Activated CD8-positive, alpha-beta memory T cell treated with anti-CD3 and anti-CD28 coated beads, Interleukin-2, amount 50 U/mL, for 1 hour (primary cell): ENCODE results near the gene MAFF.

Source experiments
- DNase-seq: peaks from one replicate; pipeline ENCODE4 v3.0.0-alpha.2; 2020; ENCODE audit errors: extremely low read depth

The MAFF gene

DNA sequence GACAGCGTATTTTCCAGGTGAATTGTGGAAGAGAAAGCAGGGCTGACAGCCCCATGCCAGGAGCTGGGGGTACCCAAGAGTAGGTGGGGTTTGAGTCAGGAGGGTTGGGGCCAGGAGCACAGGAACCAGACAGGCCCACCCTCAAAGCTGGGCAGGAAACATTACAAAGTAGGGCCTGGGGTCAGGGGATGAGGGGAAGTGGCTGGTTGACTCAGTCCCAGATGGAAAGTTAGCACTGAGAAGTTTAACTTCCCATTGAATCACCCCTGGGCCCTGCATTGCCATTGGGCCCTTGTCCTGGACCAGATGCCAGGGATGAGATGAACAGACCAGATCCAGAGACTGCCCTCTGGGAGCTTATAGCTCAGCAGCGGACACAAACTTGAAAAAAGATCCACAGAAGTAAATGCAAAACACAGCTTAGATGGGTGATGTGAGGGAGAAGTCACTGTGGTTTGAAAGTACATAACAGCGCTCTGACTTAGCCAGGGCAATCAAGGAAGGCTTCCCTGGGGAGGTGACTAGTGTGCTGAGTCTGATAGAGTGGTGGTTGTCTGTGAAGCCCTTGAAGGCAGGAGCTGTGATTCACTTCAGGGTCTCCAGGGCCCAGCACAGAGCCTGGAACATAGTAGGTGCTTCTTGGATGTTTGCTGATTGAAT lies 2.2 kb downstream of the MAFF start:
- DNase-seq: no peak

DNA sequence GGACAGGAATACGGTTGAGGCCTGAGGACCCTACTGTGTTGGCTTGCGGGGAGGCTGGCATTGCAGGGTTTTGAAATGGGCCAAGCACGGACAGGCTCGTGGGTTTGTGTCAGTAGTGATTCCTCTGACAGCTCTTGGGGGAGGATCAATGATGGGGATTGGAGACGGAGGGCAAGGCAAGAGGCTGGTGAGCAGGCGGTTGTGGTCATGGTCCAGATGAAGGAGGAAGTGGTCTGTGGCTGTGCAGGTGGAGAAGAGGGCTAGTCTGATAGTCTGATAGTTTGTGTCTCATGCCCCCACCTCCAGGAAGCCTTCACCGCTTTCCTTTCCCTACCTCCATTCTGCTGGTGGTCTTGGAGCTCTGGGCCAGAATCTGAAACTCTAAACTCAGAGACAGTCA lies 3.0 kb downstream of the MAFF start:
- DNase-seq: no peak

DNA sequence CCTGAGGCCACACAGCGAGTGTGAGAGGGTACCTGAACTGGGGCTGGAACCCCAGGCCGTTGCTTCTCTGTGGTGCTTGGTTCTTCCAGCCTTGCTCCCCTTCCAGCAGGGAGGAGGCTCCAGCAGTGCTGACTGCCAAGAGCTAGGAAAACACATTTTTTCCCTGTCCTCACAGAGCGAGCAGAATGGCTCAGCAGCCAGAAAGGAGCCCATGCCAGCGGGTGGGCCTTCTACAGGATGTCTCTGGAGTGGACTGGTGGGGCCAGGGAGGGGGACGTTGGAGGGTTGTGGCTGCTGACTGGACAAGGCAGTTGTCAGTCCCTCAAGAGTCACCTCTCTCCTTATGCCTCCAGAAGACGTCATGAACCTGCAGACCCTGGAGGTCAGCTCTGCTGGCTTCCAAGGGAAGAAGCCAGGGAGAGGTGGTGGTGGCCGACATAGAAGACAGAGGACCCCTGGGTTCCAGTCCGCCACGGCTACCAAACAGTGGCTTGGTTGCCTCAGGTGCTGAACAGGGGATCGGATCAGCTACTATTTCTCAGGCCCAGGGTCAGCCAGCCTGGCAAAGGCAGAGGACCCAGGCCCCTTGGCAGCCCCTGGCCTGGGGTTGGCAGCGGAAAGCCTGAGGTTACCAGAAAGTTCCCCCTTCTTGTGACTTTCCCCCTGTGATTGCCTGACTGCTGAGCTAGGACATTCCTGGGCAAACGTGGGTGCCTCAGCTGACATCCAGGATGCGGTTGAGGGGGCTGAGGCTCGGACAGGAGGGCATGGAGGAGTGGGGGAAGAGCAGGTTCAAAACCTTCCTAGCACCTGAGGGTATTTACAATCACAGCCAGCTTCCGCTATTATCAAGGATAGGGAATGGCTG lies 3.7 kb downstream of the MAFF start:
- no peak for DNase-seq

DNA sequence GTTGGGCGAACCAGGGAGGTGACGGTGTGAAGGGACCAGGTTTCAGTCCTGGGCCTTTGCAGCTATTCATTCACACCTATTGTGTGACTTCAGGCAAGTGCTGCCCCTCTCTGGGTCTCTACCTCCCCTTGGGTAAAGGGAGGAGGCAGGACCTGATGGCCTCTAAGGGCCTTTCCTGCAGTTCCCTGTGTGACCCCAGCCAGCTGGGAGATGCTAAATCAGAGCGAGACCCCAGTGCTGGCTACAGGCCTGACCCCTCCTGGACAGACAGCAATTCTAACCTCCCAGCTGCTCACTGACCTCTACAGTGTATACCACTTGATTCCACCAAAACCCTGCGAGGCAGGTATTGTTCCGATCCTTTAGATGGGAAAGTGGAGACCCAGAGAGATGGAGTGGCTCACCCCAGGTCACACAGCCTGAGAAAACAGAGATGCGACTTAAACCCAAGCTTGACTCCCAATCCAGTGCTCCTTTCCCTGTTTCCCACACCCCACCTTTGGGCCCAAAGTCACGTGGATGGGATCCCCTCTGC lies 6.2 kb downstream of the MAFF start:
- DNase-seq: no peak

DNA sequence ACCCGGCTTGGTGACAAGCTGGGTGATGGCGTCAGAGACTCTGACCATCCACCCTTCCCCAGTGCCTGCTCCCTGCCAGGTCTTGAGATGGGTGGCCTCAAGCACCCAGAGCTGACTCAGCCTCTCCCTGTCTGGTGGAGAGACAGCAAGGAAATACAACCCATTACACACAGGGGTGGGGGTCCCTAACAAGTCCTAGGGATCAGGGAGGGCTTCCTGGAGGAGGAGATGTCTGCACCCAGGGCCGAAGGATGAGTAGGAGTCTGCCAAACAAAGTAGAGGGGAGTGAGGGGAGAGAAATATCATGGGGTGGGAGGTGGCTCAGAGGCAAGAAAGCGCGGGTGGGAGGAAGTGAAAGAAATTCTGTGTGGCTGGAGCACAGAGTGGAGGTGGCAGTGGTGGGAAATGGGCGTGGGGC lies 6.8 kb downstream of the MAFF start:
- no peak for DNase-seq

DNA sequence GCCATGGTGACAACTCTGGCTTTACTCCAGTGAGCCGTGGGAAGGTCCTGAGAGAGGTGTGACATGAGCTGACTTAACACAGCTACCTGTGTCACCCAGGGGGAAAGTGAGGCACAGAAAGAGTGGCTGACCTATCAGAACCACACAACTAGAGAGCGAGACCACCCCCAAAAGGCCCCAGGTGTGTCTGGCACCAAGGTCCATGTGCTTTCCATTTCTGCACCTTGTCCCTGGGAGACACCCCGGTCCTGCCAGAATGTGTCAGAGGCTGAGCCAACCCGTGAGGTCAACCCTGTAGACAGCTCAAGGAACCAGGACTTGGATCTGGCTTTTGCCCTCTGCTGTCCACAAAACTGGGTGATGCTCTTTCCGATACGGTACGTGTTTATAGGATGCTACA lies 9.8 kb downstream of the MAFF start:
- no peak for DNase-seq

DNA sequence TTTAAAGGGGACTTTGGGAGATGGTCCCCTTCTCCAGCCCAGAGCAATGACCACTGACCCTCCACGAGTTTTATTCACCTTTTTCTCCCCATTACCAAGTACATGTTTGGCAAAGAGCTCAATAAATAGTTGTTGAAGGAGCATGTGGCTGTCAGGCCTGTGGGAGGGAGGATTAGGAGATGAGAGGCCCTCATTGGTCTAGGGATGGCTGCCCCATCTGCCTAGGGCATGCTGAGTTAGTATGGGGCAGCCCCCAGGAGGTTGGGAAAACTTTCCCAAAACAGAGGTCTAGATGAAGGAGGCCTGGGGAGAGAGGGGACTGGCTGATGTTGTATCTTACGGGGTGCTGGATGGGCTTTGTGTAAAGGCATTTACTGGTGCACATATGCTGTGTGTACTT lies 10.6 kb downstream of the MAFF start:
- DNase-seq: no peak

DNA sequence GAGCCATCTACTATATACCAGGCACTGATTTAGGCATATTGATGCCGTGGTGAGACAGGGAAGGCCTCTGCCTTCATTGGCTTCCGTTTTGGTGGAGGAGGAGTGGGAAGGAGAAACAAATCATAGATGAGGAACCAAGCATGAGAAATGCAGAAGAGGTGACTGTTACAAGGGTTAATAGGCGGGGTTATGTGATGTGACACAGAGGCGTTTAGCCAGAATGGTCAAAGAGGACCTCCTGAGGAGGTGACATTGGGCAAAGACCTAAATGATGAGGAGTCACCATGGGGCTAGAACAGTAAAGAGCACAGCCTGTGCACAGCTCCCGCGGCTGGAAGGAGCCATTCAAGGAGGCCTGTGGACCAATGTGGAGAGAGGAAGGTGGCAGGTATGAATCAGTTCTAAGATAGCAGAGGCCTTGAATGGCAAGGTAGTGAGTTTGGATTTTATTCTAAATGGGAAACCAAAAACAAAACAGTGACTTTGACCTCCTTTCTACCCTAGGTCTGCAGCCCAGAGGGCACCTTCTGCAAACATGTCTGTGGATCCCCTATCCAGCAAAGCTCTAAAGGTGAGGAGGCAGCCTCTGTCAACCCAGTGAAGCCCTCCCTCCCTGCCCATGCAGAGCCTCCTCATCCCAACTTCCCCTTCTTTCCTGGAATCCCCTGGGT lies 11.7 kb downstream of the MAFF start:
- DNase-seq: no peak

DNA sequence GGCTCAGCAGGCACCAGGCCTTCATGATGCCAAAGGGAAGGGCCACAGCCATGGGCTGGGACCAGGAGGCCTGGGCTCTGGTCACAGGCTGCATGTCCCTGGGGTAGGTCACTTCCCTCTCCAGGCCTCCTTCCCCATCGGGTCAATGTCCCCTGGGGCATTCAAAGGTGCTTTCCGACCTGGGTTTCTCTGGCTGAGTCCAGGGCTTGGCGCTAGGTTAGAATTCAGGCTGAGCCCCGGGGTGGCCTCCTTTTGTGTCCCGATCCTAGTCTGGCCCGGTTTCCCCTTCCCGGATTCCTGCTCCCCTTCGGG lies 12.2 kb downstream of the MAFF start:
- DNase-seq: no peak

DNA sequence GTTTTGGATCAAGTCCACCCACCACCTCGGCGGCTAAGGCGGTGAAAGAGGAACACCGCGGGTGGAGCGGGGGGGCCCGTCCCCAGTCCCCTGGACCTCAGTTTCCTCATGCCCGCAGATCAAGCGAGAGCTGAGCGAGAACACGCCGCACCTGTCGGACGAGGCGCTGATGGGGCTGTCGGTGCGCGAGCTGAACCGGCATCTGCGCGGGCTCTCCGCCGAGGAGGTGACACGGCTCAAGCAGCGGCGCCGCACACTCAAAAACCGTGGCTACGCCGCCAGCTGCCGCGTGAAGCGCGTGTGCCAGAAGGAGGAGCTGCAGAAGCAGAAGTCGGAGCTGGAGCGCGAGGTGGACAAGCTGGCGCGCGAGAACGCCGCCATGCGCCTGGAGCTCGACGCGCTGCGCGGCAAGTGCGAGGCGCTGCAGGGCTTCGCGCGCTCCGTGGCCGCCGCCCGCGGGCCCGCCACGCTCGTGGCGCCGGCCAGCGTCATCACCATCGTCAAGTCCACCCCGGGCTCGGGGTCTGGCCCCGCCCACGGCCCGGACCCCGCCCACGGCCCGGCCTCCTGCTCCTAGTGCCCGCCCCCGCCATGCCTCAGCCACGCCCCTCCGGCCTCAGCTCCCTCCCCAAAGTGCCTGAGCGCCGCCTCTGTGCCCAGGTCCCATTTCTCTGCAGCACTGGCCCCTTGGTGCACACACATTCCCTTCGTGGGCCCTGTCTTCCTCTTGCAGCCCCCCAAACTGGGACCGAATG lies 12.7 kb downstream of the MAFF start:
- DNase-seq: no peak

DNA sequence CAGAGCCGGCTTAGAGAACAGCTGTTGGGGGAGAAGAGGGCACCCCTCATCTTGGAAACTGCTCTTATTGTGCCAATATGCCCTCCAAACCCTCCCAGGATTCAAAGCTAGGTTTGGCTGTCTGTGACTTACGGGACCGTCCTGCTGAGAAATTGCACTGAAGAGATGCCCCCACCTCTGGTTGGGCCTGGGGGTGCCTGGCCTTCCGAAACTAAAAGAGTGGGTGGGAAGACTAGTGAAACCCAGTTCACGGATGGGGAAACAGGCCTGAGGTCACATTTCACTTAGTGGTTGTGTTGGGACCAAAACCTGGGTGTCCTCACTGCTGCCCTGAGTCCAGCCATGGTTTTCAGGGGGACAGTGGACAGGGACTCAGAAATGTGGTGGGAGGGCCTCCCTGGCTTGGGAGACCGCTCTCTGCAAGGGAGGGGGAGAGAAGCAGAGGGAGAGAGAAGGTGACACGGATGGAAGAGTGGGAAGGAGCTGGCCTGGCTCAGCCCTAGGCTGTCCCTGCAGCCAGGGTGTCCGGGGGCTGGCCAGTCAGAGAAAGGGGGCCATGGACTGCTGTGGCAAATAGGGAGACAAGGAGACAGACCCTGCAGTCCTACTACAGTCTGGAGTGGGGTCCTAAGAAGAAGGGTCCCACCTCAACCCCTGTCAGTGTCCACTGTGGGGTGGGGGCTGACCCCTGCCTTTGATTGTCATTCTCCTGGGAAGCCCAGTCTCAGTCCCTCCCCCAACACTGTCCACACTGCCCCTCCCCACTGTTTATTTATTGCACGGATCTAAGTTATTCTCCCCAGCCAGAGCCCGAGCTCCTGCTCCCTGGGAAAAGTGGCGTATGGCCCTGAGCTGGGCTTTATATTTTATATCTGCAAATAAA lies 13.6 kb downstream of the MAFF start:
- DNase-seq: no peak

DNA sequence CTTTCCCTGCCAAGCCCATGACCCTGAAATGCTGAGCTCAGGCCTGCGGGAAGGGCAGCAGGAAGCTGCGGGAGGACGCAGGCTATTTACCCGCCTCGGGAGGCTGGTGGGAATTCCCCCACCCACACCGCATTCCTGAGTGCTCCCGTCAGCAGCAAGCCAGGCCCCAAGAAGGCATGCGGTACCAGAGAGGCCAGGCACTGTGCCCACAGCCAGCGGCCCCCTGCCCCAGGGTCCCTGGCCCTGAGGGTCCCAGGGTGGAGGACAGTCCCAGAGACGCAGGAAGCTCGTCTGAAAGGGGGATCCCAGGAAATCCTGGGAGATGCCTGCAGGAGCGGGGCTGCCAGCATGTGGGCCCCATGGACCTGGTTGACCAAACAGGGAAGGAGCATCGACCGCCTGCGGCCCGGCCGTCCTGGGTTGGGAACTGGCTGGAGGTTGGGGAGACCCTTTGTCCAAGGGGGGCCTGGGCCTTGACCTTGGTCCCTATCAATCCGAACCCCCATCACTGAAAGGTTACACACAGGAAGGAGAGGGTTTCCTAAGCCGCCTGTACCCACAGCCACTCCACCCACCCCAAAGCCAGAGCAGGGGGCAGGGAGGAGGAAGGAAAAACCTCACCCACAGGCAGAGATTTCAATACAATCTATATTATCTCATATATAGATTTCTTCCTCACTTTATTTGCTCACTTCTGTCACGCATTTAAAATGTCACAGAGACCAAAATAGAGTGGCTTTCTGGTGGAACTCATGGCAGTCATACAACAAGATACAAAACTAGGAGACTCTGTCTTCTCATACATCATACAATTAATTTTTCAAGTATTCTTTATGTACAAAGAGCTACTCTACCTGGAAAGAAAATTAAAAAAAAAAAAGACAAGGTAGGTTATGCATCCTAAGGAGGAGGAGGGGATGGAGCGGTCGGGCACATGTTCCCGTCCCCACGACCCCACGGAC lies 17.1 kb downstream of the MAFF start:
- DNase-seq: no peak

DNA sequence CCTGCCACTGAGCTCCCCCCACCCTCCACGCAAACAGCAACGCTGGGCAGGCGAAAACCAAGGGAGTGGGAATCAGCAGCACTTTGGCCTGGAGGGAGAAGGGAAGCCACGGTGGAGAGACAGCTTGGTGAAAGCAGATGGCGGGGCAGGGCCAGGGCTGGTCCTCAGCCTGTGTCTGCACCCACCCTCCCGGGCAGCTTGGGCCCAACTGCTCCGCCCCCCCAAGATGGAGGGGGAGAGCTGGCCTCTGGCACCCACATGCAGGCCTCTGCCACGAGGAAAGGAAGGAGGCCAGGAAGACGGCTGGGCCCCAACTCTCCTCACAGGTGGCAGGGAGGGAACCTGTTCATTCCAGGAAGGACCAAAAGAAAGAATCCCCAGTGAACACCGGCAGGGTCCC lies 17.8 kb downstream of the MAFF start:
- DNase-seq: no peak

DNA sequence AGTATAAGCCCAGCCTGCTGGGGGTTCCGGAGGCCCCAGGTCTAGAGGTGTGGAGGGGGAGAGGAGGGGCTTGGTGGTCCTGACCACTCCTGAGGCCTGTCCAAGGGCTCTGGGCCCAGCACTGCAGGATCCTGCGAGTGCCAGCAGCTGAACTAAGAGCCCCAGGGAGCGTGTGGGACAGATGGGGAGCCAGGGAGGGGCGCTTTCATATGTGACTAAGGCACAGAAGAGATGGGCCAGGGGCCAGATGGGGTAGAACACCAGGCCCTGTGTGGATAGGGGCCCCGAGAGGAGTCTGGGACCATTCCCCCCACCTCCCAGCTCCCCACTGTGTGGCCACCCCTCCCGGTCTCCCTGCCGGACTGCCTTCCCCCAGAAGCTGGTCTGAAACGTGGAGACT lies 18.4 kb downstream of the MAFF start:
- no peak for DNase-seq

DNA sequence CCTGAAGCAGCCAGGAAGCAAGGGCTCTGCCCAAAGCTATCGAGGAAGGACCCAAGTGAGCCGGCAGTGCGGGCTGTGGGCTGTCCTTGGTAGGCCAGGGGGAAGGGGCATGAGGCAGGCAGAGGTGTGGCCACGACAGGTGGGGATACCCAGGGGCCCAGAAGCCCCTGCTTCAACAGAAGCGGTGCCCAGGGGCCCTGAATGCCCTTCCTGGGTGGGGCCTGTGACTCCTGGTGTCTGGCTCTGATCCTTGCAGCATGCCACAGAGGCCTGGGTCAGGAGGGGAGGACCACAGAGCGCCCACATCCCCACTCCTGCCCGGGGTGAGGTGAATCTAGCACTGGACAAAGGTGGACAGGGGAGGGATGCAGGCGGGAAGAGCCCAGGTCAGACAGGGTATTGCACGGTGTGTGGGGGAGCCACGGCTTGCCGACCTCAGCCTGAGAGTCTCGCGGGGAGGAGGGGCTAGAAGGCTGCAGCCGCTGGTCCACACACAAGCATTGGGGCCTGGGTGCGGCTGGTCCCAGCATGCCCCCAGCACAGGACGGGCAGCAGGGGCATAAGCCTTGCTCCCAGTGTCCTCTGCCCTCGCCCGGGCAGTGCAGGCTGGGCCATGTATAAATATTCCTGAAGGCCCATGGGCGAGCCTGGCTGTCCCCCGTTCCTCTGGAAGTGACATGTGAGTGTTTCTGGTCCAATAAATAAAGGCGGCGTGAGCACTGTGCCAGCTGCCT lies 19.0 kb downstream of the MAFF start:
- no peak for DNase-seq

DNA sequence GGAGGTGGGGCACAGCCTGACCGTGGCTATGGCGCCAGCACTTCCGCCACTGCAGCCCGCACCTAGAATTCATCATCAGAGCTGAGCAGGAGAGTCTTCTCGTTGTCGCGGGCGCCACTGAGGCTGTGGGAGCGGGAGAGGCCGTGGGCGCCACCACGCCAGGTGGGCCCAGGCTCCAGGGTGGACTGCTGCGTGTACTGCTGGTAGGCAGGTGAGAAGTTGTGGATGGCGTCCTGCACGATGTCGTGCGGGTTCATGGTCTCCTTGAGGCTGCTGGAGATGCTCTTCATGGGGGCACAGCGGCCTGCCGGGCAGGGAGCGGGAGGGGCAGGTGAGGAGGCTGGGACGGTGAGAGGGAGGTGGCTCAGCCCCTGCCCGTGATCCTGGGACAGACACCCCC lies 19.6 kb downstream of the MAFF start:
- DNase-seq: no peak

DNA sequence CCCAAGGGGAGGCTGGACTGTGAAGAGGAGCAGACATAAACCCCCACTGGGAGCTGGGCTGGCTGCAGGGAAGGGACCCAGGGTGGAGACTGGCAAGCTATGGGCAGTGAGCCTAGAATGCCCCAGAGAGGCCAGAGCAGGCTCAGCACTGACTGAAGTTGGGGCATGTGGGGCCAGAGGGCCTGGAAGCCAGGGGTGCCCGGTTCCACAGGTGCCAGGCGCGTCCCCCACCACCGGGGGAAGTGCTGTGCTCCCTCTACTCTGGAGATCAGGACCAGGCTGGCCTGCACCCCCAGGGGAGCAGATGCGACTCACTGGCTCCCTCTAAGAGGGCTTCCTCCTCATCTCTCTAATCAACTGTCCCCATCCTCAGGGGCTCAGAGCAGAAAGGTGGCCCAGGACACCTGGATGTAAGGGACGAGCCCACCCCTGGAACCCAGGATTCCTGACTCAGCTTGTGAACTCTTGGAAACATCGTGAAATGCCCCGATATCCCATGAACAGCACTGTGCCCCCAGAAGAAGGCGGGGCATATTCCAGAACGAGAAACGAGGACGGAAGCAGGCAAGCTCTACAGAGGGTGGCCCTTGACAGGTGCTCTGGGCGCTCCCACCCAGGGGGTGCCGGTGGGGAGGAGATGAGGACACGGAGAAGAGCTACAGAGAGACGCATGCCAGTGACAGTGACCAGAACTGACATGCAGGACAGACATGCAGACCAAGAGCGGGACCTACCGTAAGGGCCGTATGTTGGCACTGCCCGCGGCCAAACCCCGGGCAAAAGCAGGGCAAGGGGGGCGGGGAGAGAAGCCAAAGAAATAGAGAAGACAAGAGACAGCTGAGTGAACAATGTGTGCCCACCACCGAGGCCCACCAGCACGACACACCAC lies 20.4 kb downstream of the MAFF start:
- no peak for DNase-seq

DNA sequence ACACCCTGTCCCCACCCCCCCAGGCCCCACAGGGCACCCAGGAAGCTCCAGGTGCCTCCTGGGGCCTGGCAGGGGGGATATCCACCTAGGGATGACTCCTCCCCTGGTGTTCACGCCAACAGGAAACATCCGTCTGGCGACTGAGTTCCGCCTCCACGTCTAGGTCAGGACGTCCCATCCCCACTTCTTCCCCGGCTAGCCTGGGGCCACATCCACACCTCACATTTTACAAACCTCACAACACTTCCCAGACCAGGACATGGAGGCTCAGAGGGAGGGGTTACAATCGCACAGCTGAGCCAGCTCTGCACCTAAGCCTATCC lies 21.0 kb downstream of the MAFF start:
- no peak for DNase-seq
